Rectal smooth muscle tissue (tissue), 1 donor: ENCODE measurements around the gene BFSP2.

Source experiments
- H3K27ac ChIP-seq: one replicate; pipeline ENCODE4 v1.7.0; 2013; ENCODE audit warnings: low read depth, low read length, inconsistent platforms
- H3K27me3 ChIP-seq: one replicate; pipeline ENCODE4 v1.7.0; 2013; ENCODE audit warnings: low read length; ENCODE audit not compliant: control insufficient read depth, insufficient read depth
- H3K36me3 ChIP-seq: one replicate; pipeline ENCODE4 v1.7.0; 2013; ENCODE audit warnings: low read length; ENCODE audit not compliant: control insufficient read depth, insufficient read depth
- H3K4me1 ChIP-seq: one replicate; pipeline ENCODE4 v1.7.0; 2013; ENCODE audit warnings: low read length; ENCODE audit not compliant: control insufficient read depth, insufficient read depth
- H3K4me3 ChIP-seq: one replicate; pipeline ENCODE4 v1.7.0; 2013; ENCODE audit warnings: low read length
- H3K9ac ChIP-seq: one replicate; pipeline ENCODE4 v1.7.0; 2013; ENCODE audit warnings: low read length

BFSP2 gene

GRCh38 chr3:133387341-133387740 lies 12.5 kb upstream of the BFSP2 start:
- Histone ChIP-seq H3K4me1 (no peaks in the 10 kb centered on the region), H3K27me3 (no peaks in the 10 kb centered on the region), H3K36me3 (no peaks in the 10 kb centered on the region), H3K9ac (no peak overlapping the region), H3K4me3 (no peak overlapping the region), H3K27ac (no peak overlapping the region)

GRCh38 chr3:133388696-133389395 lies 11.0 kb upstream of the BFSP2 start:
- no peaks in the 10 kb centered on the region for H3K36me3 ChIP-seq
- H3K4me3 ChIP-seq = no peak overlapping the region
- no peaks in the 10 kb centered on the region for H3K4me1 ChIP-seq
- H3K9ac ChIP-seq = no peak overlapping the region
- no peaks in the 10 kb centered on the region for H3K27me3 ChIP-seq
- H3K27ac ChIP-seq = no peak overlapping the region

GRCh38 chr3:133390715-133391114 lies 9.1 kb upstream of the BFSP2 start:
- H3K4me3 ChIP-seq = no peak overlapping the region
- H3K36me3 ChIP-seq = no peaks in the 10 kb centered on the region
- H3K27me3 ChIP-seq = no peaks in the 10 kb centered on the region
- no peaks in the 10 kb centered on the region for H3K4me1 ChIP-seq
- no peak overlapping the region for H3K27ac ChIP-seq
- H3K9ac ChIP-seq = no peak overlapping the region

- Histone ChIP-seq H3K4me1 (no peaks in the 10 kb centered on the region), H3K9ac (no peak overlapping the region), H3K4me3 (no peak overlapping the region), H3K27me3 (no peaks in the 10 kb centered on the region), H3K27ac (no peak overlapping the region), H3K36me3 (no peaks in the 10 kb centered on the region)
These were observed 6.7 kb upstream of the BFSP2 start for GRCh38 chr3:133393204-133393603.

GRCh38 chr3:133393691-133394474 lies 6.0 kb upstream of the BFSP2 start:
- H3K27me3 ChIP-seq = no peaks in the 10 kb centered on the region

GRCh38 chr3:133394561-133395311 lies 5.1 kb upstream of the BFSP2 start:
- H3K27me3 ChIP-seq = no peaks in the 10 kb centered on the region
- H3K9ac ChIP-seq = no peak overlapping the region
- H3K36me3 ChIP-seq = no peaks in the 10 kb centered on the region
- H3K4me3 ChIP-seq = no peak overlapping the region
- no peaks in the 10 kb centered on the region for H3K4me1 ChIP-seq
- no peak overlapping the region for H3K27ac ChIP-seq

More at GRCh38 chr3:133393691-133394474, 6.0 kb upstream of the BFSP2 start:
- Histone ChIP-seq H3K36me3 (no peaks in the 10 kb centered on the region), H3K4me1 (no peaks in the 10 kb centered on the region), H3K27ac (no peak overlapping the region), H3K9ac (no peak overlapping the region), H3K4me3 (no peak overlapping the region)

GRCh38 chr3:133396906-133397305 lies 3.0 kb upstream of the BFSP2 start:
- H3K27me3 ChIP-seq = no peaks in the 10 kb centered on the region
- no peak overlapping the region for H3K27ac ChIP-seq
- H3K4me3 ChIP-seq = no peak overlapping the region
- no peak overlapping the region for H3K9ac ChIP-seq
- no peaks in the 10 kb centered on the region for H3K4me1 ChIP-seq
- no peaks in the 10 kb centered on the region for H3K36me3 ChIP-seq

- Histone ChIP-seq H3K27ac (no peak overlapping the region), H3K4me1 (no peaks in the 10 kb centered on the region), H3K27me3 (no peaks in the 10 kb centered on the region), H3K36me3 (no peaks in the 10 kb centered on the region), H3K9ac (no peak overlapping the region), H3K4me3 (no peak overlapping the region)
These were observed 1.7 kb downstream of the BFSP2 start for GRCh38 chr3:133401374-133402135.

GRCh38 chr3:133404920-133405319 lies 5.1 kb downstream of the BFSP2 start:
- H3K4me1 ChIP-seq = no peaks in the 10 kb centered on the region
- H3K27me3 ChIP-seq = no peaks in the 10 kb centered on the region
- no peak overlapping the region for H3K27ac ChIP-seq
- H3K9ac ChIP-seq = no peak overlapping the region
- H3K36me3 ChIP-seq = no peaks in the 10 kb centered on the region
- no peak overlapping the region for H3K4me3 ChIP-seq

- H3K27me3 ChIP-seq = peaks cover 2% of the 10 kb centered on the region
- H3K9ac ChIP-seq = no peak overlapping the region
- no peak overlapping the region for H3K4me3 ChIP-seq
- H3K4me1 ChIP-seq = peaks cover 3% of the 10 kb centered on the region
- H3K36me3 ChIP-seq = no peaks in the 10 kb centered on the region
- H3K27ac ChIP-seq = no peak overlapping the region
These were observed 8.5 kb downstream of the BFSP2 start for GRCh38 chr3:133408366-133408765.

GRCh38 chr3:133408961-133409360 lies 9.1 kb downstream of the BFSP2 start:
- Histone ChIP-seq H3K4me1 (peaks cover 5% of the 10 kb centered on the region), H3K4me3 (no peak overlapping the region), H3K9ac (no peak overlapping the region), H3K36me3 (no peaks in the 10 kb centered on the region), H3K27me3 (peaks cover 2% of the 10 kb centered on the region), H3K27ac (no peak overlapping the region)
